Nephron progenitor cell (in vitro differentiated cells): ENCODE measurements around the gene FEM1A.
"Not testable (repeated sequence)": the region's sequence is repeated elsewhere in the genome, so short reads cannot be mapped to it uniquely, and the experiment has no call there.

Source experiments
- DNase-seq: peaks from one replicate; pipeline ENCODE4 v3.0.0; 2021
- H3K27ac Mint-ChIP-seq: 2 replicates; pipeline ENCODE4 v1.8.0; 2021; ENCODE audit warnings: mild to moderate bottlenecking, moderate library complexity, mixed read lengths
- H3K27me3 Mint-ChIP-seq: 2 replicates; pipeline ENCODE4 v1.8.0; 2021; ENCODE audit warnings: mild to moderate bottlenecking, low read depth, mixed read lengths; ENCODE audit not compliant: poor library complexity
- H3K36me3 Mint-ChIP-seq: 2 replicates; pipeline ENCODE4 v1.8.0; 2021; ENCODE audit warnings: low read depth, mixed read lengths
- H3K4me1 Mint-ChIP-seq: 2 replicates; pipeline ENCODE4 v1.8.0; 2021; ENCODE audit warnings: mixed read lengths
- H3K4me3 Mint-ChIP-seq: 2 replicates; pipeline ENCODE4 v1.8.0; 2021; ENCODE audit warnings: mild to moderate bottlenecking, moderate library complexity, mixed read lengths
- H3K9me3 Mint-ChIP-seq: 2 replicates; pipeline ENCODE4 v1.8.0; 2021; ENCODE audit warnings: mild to moderate bottlenecking, moderate library complexity, mixed read lengths
- CTCF ChIP-seq: fragments of 200-600 bp; sonication (generic); IDR thresholded peaks from 2 replicates; pipeline ENCODE4 v1.5.0; 2021; ENCODE audit warnings: antibody characterized with exemption

FEM1A gene

GRCh38 chr19:4843647-4843965 lies 52.1 kb downstream of the FEM1A start:
- no peak for DNase-seq
- Mint-ChIP-seq H3K27ac (no peak overlapping the region), H3K4me3 (no peak overlapping the region), H3K27me3 (no peaks in the 10 kb centered on the region), H3K4me1 (peaks cover 7% of the 10 kb centered on the region), H3K9me3 (no peaks in the 10 kb centered on the region), H3K36me3 (peaks cover 73% of the 10 kb centered on the region)
- TF ChIP-seq CTCF: no peak

GRCh38 chr19:4844348-4845179 lies 53.0 kb downstream of the FEM1A start:
- TF ChIP-seq CTCF: no peak
- H3K4me1 Mint-ChIP-seq: peaks cover 7% of the 10 kb centered on the region
- H3K27ac Mint-ChIP-seq: peak overlapping the region; percentile 29
- no peaks in the 10 kb centered on the region for H3K27me3 Mint-ChIP-seq
- no peaks in the 10 kb centered on the region for H3K9me3 Mint-ChIP-seq
- DNase-seq: no peak
- peaks cover 64% of the 10 kb centered on the region for H3K36me3 Mint-ChIP-seq
- no peak overlapping the region for H3K4me3 Mint-ChIP-seq

DNA sequence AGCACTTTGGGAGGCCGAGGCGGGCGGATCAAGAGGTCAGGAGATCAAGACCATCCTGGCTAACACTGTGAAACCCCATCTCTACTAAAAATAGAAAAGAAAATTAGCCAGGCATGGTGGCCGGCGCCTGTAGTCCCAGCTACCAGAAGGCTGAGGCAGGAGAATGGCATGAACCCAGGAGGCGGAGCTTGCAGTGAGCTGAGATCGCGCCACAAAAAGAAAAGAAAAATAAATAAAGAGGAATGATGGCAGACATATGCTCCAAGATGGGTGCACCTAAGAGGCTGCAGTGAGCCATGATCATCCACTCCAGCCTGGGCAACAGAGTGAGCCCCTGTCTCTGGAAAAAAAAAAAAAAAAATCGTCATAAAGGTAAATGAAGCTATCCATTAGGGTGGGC lies 54.4 kb downstream of the FEM1A start:
- Mint-ChIP-seq H3K27ac (peak overlapping the region; percentile 25), H3K36me3 (peaks cover 53% of the 10 kb centered on the region)
- not testable (repeated sequence) for H3K27me3 Mint-ChIP-seq, H3K9me3 Mint-ChIP-seq, H3K4me3 Mint-ChIP-seq, DNase-seq, H3K4me1 Mint-ChIP-seq

GRCh38 chr19:4847190-4847973 lies 55.8 kb downstream of the FEM1A start:
- H3K4me3 Mint-ChIP-seq: no peak overlapping the region
- H3K27ac Mint-ChIP-seq: no peak overlapping the region
- DNase-seq: no peak
- no peaks in the 10 kb centered on the region for H3K9me3 Mint-ChIP-seq
- H3K36me3 Mint-ChIP-seq: peaks cover 53% of the 10 kb centered on the region
- no peak for TF ChIP-seq CTCF
- H3K27me3 Mint-ChIP-seq: no peaks in the 10 kb centered on the region
- H3K4me1 Mint-ChIP-seq: peaks cover 4% of the 10 kb centered on the region

DNA sequence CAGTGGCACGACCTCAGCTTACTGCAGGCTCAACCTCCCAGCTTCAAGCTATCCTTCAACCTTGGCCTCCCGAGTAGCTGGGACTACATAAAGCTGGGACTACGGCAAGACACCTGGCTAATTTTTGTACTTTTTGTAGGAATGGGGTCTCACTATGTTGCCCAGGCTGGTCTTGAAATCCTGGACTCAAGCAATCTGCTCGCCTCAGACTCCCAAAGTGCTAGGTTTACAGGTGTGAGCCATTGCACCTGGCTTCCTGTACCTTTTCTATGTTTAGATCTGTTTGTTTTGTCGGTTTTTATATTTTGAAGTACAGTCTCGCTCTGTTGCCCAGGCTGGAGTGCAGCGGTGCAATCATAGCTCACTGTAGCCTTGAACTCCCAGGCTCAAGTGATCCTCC lies 57.5 kb downstream of the FEM1A start:
- Mint-ChIP-seq H3K27me3 (no peaks in the 10 kb centered on the region), H3K9me3 (no peaks in the 10 kb centered on the region), H3K27ac (no peak overlapping the region), H3K4me1 (peaks cover 4% of the 10 kb centered on the region), H3K4me3 (no peak overlapping the region), H3K36me3 (peaks cover 46% of the 10 kb centered on the region)
- no peak for DNase-seq
- TF ChIP-seq CTCF: no peak
